Cardiac muscle cell (in vitro differentiated cells and primary cell): ENCODE results near the gene SPATS2L. TPM values are rescaled to one million over a fixed set of nuclear protein-coding genes. Genes with fewer than 3 reads are reported as not detected.
A peak's percentile ranks its signal among the peaks of the same experiment; 100 is the strongest.

Experiments used
- DNase-seq, 2 donors: peaks; one replicate each; pipeline versions ENCODE4 v3.0.0 to v3.0.0-alpha.2; 2010 to 2017; ENCODE audit warnings: low read depth in 1 of 2, low spot score in 1 of 2
- H3K27ac ChIP-seq: fragments of 200-600 bp; sonication (generic); 2 replicates; pipeline ENCODE4 v1.5.1; 2016
- H3K27me3 ChIP-seq: fragments of 200-600 bp; sonication (generic); 2 replicates; pipeline ENCODE4 v1.6.0; 2016; ENCODE audit warnings: control low read depth
- H3K36me3 ChIP-seq: fragments of 200-600 bp; sonication (generic); 2 replicates; pipeline ENCODE4 v1.5.1; 2016; ENCODE audit warnings: control low read depth
- H3K4me1 ChIP-seq: fragments of 200-600 bp; sonication (generic); 2 replicates; pipeline ENCODE4 v1.8.1; 2017; ENCODE audit warnings: low read depth, mild to moderate bottlenecking, mixed run types
- H3K4me3 ChIP-seq: fragments of 200-600 bp; sonication (generic); 2 replicates; pipeline ENCODE4 v1.5.1; 2016; ENCODE audit warnings: mild to moderate bottlenecking
- H3K9me3 ChIP-seq: fragments of 200-600 bp; sonication (generic); 2 replicates; pipeline ENCODE4 v1.5.1; 2017; ENCODE audit warnings: low read depth, mild to moderate bottlenecking, control low read depth
- polyA plus RNA-seq: library from polyadenylated mRNA; unstranded; fragments of >200 nt; fragmentation: Nextera tagmentation; extraction: Ambion mirVana; gene quantifications from 2 replicates; pipeline ENCODE4 v1.2.1, GENCODE V29; 2016
- total RNA-seq: library from RNA; depleted of rRNA; stranded (reverse); fragments of >200 nt; gene quantifications from 2 replicates; pipeline ENCODE4 v1.2.3, GENCODE V29; 2016
- TF ChIP-seq, protein P1 (sequence below): IDR thresholded peaks from 2 replicates; pipeline ENCODE4 v1.5.1; 2012; ENCODE audit warnings: low read depth, mild to moderate bottlenecking, low read length

SPATS2L gene
- total and polyA plus RNA-seq, 2 experiments from 2014 or later: 20.0 to 37.4 TPM

DNA sequence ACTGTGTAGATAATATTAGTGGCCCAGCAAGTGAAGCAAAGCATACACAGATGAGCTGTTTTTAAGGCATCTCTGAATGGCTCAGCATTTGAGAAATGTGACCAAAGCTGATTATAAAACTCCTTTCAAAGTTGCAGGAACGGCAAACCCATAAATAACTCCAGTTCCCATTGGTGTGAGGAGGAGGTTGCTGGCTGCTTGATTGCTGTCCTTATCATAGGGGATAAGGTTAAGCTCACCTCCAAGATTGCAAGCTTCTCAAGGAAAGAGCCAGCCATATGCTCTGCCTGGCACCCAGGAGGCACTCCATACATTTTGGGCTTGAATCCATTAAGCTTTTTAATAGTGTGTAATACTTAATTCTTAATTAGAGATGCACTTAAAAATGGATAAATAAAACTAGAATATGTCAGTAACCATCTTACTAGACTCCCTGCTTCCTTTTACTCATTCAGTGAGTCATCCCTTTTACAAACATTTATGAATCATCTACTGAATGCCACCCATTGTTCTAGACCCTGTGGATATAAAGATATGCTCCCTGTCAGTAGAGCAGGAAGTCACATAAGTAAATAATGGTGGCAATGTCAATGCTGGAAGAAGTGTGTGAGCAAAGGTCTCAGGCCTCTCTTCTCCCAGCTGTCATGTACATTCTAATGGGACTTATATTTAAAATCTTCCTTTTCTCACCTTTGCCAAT lies 99.3 kb downstream of the SPATS2L start:
- no peaks in the 10 kb centered on the region for H3K27me3 ChIP-seq
- no peaks in the 10 kb centered on the region for H3K9me3 ChIP-seq
- TF ChIP-seq, protein P1, sequence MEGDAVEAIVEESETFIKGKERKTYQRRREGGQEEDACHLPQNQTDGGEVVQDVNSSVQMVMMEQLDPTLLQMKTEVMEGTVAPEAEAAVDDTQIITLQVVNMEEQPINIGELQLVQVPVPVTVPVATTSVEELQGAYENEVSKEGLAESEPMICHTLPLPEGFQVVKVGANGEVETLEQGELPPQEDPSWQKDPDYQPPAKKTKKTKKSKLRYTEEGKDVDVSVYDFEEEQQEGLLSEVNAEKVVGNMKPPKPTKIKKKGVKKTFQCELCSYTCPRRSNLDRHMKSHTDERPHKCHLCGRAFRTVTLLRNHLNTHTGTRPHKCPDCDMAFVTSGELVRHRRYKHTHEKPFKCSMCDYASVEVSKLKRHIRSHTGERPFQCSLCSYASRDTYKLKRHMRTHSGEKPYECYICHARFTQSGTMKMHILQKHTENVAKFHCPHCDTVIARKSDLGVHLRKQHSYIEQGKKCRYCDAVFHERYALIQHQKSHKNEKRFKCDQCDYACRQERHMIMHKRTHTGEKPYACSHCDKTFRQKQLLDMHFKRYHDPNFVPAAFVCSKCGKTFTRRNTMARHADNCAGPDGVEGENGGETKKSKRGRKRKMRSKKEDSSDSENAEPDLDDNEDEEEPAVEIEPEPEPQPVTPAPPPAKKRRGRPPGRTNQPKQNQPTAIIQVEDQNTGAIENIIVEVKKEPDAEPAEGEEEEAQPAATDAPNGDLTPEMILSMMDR: no peak
- DNase-seq: peak in 1 of 2 donors; percentile 86
- H3K4me3 ChIP-seq: no peak overlapping the region
- no peaks in the 10 kb centered on the region for H3K36me3 ChIP-seq
- peak overlapping the region; percentile 12 for H3K27ac ChIP-seq
- H3K4me1 ChIP-seq: peaks cover 8% of the 10 kb centered on the region

DNA sequence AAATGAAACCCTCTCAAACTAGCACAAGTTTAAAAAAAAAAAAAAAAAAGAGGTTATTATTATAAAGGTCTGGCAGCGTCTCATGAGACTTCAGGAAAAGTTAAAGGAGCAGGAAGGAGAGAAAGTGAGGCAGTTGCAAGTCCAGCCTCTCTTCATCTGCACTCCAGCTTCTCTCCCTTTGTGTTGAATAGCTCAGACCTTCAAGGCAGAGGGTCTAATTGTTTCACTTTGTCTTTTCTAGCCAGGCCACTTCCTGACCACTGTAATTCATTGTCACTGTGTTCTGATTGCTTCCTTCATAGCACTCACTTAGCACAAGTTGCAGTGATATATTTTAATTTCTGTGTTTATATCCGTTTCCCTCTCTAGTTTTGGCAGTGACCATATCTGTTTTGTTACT lies 99.9 kb downstream of the SPATS2L start:
- Histone ChIP-seq H3K9me3 (no peaks in the 10 kb centered on the region), H3K27ac (no peak overlapping the region), H3K4me1 (peaks cover 8% of the 10 kb centered on the region), H3K36me3 (no peaks in the 10 kb centered on the region), H3K4me3 (no peak overlapping the region), H3K27me3 (no peaks in the 10 kb centered on the region)
- TF ChIP-seq, protein P1: no peak
- peak in 1 of 2 donors; percentile 40 for DNase-seq

DNA sequence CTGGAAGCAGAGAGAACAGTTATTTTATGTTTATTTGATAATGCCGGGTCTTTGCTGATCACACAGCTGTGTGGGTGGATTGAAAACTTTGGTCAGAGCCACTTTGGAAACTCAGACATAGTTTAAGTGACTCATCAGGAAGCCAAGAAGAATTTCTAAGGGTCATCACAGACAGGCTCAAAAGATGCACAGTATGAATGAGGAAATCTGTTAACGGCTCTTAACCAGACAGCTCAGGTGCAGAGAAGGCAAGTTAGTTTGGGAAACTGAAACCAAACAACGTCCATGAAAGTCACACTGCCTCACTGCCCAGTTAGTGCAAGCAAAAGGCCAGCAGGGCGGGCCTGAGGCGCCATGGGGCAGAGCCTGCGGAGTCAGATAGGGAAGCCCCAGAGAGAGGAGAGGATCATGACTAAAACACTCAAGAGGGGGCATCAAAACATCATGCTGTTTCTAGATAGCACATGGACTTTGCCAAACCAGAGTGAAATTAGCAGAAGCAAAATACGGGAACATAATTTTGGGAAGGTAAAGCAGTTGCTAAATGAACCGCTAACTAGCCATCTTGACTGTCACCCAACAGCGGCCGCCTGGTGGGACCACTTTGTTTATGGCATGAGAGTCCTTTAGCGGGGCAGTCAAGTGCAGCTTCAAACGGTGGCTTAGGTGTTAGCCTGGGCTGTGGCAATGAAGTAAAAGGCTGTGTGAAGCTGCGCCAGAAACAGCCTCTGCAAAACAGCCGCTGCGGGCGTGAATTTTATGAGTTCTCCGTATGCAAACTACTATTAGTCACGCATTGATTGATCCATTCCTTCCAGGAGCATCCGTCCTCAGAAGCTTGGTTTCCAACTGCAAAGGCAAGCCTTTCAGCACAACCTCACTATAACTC lies 102.2 kb downstream of the SPATS2L start:
- no peak overlapping the region for H3K4me3 ChIP-seq
- no peaks in the 10 kb centered on the region for H3K9me3 ChIP-seq
- H3K27me3 ChIP-seq: no peaks in the 10 kb centered on the region
- H3K27ac ChIP-seq: no peak overlapping the region
- no peaks in the 10 kb centered on the region for H3K36me3 ChIP-seq
- H3K4me1 ChIP-seq: peaks cover 14% of the 10 kb centered on the region
- peak in 1 of 2 donors; percentile 68 for DNase-seq
- TF ChIP-seq, protein P1: no peak

DNA sequence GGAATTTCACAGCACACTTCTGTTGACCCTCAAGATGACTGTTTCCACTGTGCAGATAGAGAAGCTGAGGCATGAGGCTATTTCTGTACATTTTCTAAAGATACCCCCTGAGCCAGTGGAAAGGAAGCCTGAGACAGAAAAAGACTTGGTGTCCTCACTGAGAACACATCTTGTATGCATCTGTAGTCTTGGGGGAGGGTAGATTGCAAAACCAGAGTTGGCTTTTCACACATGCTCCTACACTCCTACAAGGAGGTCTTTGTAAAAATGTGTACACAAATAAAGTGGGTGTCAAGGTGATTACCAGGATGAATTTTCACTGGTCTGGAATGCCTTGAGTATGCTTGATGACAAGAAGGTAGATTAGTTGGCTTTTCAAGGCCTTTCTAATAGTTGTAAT lies 105.3 kb downstream of the SPATS2L start:
- peak in 1 of 2 donors; percentile 72 for DNase-seq
- H3K9me3 ChIP-seq: no peaks in the 10 kb centered on the region
- H3K4me1 ChIP-seq: peaks cover 6% of the 10 kb centered on the region
- TF ChIP-seq, protein P1: no peak
- no peak overlapping the region for H3K27ac ChIP-seq
- no peaks in the 10 kb centered on the region for H3K27me3 ChIP-seq
- H3K36me3 ChIP-seq: no peaks in the 10 kb centered on the region
- H3K4me3 ChIP-seq: no peak overlapping the region

DNA sequence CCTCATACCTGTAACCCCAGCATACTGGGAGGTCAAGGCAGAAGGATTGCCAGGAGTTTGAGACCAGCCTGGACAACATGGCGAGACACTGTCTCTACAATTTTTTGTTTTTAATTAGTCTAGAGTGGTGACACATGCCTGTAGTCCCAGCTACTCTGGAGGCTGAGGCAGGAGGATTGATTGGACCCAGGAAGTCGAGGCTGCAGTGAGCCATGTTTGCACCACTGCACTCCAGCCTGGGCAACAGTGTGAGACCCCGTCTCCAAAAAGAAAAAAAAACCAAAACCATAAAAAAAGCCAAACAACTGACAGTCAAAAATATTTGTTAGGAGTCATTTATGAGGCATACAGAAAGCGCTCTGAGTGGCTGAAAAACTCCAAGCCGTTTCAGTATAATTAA lies 107.9 kb downstream of the SPATS2L start:
- Histone ChIP-seq H3K9me3 (no peaks in the 10 kb centered on the region), H3K4me1 (peaks cover 6% of the 10 kb centered on the region), H3K27me3 (no peaks in the 10 kb centered on the region), H3K4me3 (no peak overlapping the region), H3K36me3 (no peaks in the 10 kb centered on the region), H3K27ac (no peak overlapping the region)
- no peak for DNase-seq
- TF ChIP-seq, protein P1: no peak
